Mucosa of descending colon (tissue), 3 donors: Measurements from ENCODE around the gene ARL5A. TPM values are rescaled to one million over a fixed set of nuclear protein-coding genes. Genes with fewer than 3 reads are reported as not detected.

ENCODE experiments used
- ATAC-seq: fragments of 200-7000 bp; cut with Tn5 transposase; one replicate; pipeline ENCODE4 v1.9.1; 2020; ENCODE audit warnings: mild to moderate bottlenecking, moderate library complexity
- DNase-seq, 3 donors: peaks; one replicate each; pipeline ENCODE4 v3.0.0-alpha.2; 2020
- H3K36me3 ChIP-seq: fragments of 200-600 bp; one replicate; pipeline ENCODE4 v1.8.0; 2021; ENCODE audit warnings: low read depth, mild to moderate bottlenecking
- H3K4me1 ChIP-seq: fragments of 200-600 bp; one replicate; pipeline ENCODE4 v1.8.0; 2021; ENCODE audit warnings: low read depth, mild to moderate bottlenecking
- H3K4me3 ChIP-seq: fragments of 200-600 bp; one replicate; pipeline ENCODE4 v1.8.0; 2021; ENCODE audit warnings: mild to moderate bottlenecking
- H3K9me3 ChIP-seq: fragments of 200-600 bp; one replicate; pipeline ENCODE4 v1.8.0; 2021; ENCODE audit warnings: mild to moderate bottlenecking
- intact Hi-C, 2 donors: fragments of 100-400 bp; cut with DNase I in 1 of 2; cut with micrococcal nuclease in 1 of 2; formaldehyde crosslinking; loops; one replicate each; pipeline versions ENCODE4 v1.11.0 to v1.11.1; 2022; cut with DNase I, micrococcal nuclease
- total RNA-seq, 3 donors: library from RNA; stranded (reverse); fragmentation: NEBNext Ultra II Directional in 2 of 3; extraction: Animal tissue kit (Norgen Biotek cat#: 25700) in 2 of 3; gene quantifications; one replicate each; pipeline versions ENCODE4 v1.2.1 to v1.2.4, GENCODE V29; 2021 to 2023
- TF ChIP-seq, protein P1 (sequence below): fragments of 200-600 bp; IDR thresholded peaks from one replicate; pipeline ENCODE4 v1.8.0; 2022; ENCODE audit warnings: antibody characterized with exemption, mild to moderate bottlenecking
- donor health status: DM: no; HTN: no; CAD: no; lungs with moderate emphysema.
- donor health status: DM: no; HTN: no; CAD: no.
- donor health status: DM: no; HTN: yes; CAD: no.

Gene ARL5A
- total RNA-seq, 3 donors from 2014 or later, result 38.5 to 55.9 (median 39.5) TPM

DNA sequence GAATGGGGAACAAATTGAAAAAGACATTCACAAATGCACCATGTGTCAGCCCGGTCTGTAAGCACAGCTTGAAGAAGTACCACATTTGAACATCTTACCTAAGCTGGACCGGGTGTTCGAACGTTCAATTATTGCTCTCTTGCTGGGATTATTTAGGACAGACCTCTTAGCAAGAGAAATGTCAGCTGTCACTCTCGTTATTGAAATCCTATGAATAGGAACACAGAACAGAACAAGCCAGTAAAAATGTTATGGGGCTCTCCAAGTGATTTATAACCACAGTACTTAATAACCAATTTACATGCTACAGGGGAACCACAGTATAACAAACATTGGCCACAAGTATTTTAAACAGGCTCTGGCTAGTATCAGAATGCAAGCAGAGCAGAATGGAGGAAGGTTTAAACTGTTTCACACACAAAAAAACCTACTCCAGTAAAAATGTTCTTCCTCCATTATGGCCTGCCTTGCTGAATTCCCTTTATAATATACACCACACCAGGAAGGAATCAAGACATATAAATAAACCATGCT, 32.5 kb upstream of the ARL5A start:
- no peak overlapping the region for H3K4me3 ChIP-seq
- DNase-seq, result no peak
- ATAC-seq, result no peak
- H3K4me1 ChIP-seq, result no peaks in the 10 kb centered on the region
- intact Hi-C loops, result no loop called here
- no peaks in the 10 kb centered on the region for H3K36me3 ChIP-seq
- TF ChIP-seq, protein P1, sequence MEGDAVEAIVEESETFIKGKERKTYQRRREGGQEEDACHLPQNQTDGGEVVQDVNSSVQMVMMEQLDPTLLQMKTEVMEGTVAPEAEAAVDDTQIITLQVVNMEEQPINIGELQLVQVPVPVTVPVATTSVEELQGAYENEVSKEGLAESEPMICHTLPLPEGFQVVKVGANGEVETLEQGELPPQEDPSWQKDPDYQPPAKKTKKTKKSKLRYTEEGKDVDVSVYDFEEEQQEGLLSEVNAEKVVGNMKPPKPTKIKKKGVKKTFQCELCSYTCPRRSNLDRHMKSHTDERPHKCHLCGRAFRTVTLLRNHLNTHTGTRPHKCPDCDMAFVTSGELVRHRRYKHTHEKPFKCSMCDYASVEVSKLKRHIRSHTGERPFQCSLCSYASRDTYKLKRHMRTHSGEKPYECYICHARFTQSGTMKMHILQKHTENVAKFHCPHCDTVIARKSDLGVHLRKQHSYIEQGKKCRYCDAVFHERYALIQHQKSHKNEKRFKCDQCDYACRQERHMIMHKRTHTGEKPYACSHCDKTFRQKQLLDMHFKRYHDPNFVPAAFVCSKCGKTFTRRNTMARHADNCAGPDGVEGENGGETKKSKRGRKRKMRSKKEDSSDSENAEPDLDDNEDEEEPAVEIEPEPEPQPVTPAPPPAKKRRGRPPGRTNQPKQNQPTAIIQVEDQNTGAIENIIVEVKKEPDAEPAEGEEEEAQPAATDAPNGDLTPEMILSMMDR, result no peak
- no peaks in the 10 kb centered on the region for H3K9me3 ChIP-seq

DNA sequence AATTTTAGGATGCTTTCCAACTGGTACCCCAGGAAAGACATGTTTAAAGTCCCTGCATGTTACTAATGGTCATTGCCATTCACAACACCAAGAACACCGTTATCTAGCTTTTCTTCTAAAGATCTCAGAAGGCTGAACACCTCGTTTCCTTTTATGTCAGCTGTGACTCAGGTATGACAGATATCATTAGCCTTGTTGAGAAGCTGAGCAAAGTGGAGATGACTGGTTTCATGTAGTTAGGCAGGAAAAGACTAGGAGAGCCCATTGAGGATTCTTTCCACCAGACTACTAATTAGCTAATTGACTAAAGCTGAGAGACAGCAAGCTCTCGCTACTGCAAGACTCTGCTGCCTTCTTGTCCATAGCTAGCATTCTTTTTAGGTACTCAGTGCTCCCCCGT, 32.0 kb upstream of the ARL5A start:
- ATAC-seq (no peak), DNase-seq (no peak)
- TF ChIP-seq, protein P1, result no peak
- no peaks in the 10 kb centered on the region for H3K9me3 ChIP-seq
- no peaks in the 10 kb centered on the region for H3K4me1 ChIP-seq
- intact Hi-C loops, result no loop called here
- H3K4me3 ChIP-seq, result no peak overlapping the region
- no peaks in the 10 kb centered on the region for H3K36me3 ChIP-seq

DNA sequence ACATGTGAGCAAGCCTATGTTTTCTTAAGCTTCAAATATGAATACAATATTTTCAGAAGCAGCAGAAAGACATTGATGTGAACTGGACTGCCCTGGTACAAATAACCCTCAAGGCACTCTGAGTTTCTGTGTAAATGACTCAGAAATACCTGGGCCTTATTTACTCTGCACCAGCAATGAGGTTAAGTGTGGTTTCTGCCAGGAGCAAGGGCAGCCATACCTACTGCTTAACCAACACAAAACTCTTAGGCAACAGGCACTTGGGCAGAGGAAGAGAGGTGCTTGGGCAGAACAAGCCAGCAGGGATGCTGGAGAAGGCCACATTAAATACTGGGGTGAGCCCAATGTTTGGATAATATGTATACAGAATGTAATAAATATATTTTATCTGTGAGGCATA, 29.4 kb upstream of the ARL5A start:
- no peaks in the 10 kb centered on the region for H3K4me1 ChIP-seq
- H3K4me3 ChIP-seq, result no peak overlapping the region
- no peaks in the 10 kb centered on the region for H3K36me3 ChIP-seq
- TF ChIP-seq, protein P1, result no peak
- DNase-seq, result no peak
- intact Hi-C loops, result no loop called here
- no peak for ATAC-seq
- no peaks in the 10 kb centered on the region for H3K9me3 ChIP-seq

DNA sequence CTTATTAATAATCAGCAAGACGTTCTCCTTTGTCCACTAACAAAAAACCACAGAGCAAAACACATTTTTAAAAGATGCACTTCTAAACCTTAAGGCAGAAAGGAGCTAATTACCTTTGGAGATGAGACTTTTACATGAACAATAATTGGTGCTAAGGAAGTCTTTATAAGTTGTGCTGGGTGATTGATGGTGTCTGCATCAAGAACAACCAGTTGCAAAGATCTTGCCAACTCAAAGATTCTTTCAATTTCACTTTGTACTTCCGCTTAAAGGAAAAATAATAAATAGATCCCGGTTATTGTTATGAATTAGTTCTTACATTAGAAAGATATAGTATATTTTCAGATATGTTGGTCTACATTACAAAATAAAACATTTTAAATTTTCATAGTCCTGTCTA, 26.9 kb upstream of the ARL5A start:
- TF ChIP-seq, protein P1, result no peak

DNA sequence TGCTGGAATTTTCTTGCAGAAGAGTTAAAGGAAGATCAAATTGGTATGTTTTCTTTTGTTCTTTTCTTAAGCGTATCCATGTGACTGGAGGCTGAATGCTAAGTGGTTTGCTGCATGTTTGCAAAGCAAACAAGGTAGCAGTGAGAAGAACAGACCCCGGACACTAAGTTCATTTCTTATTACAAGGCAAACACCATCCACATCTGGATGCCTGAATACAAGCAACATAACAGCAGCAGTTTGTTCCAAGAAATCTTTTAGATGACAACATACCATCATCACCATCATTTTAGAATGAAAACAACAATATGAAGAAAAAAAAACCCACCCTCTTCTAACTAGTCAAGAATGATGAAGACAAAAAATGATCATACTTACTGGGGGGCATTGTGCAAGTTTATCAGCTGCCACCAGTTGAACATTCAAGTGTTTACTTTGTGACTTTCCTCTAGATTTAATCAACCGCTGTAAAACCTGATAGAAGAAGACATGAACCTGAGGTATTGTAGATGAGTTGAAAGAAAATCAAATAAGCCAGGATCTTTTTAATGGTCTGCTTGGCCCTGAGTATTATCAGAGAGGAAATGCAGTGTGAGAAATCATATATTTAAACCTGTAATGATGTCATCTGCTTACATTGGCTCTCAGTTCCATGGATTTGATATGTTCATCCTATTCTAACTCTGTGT, 25.0 kb upstream of the ARL5A start:
- DNase-seq, result no peak
- H3K36me3 ChIP-seq, result no peaks in the 10 kb centered on the region
- H3K4me3 ChIP-seq, result no peak overlapping the region
- intact Hi-C loops, result no loop called here
- no peak for ATAC-seq
- TF ChIP-seq, protein P1, result no peak
- no peaks in the 10 kb centered on the region for H3K9me3 ChIP-seq
- H3K4me1 ChIP-seq, result no peaks in the 10 kb centered on the region

More for the DNA sequence above, 26.9 kb upstream of the ARL5A start:
- no peaks in the 10 kb centered on the region for H3K36me3 ChIP-seq
- no peak for ATAC-seq
- H3K4me3 ChIP-seq, result no peak overlapping the region
- no peaks in the 10 kb centered on the region for H3K4me1 ChIP-seq
- DNase-seq, result no peak
- no peaks in the 10 kb centered on the region for H3K9me3 ChIP-seq
- intact Hi-C loops, result no loop called here
